ENCODE results near the gene CCDC178.
"Not testable (repeated sequence)": the region's sequence is repeated elsewhere in the genome, so short reads cannot be mapped to it uniquely, and the experiment has no call there.

The CCDC178 gene

GRCh38 chr18:33355263-33355662, 85.3 kb downstream of the CCDC178 start:
- no peak for DNase-seq (ENCODE audit: low read depth)

DNA sequence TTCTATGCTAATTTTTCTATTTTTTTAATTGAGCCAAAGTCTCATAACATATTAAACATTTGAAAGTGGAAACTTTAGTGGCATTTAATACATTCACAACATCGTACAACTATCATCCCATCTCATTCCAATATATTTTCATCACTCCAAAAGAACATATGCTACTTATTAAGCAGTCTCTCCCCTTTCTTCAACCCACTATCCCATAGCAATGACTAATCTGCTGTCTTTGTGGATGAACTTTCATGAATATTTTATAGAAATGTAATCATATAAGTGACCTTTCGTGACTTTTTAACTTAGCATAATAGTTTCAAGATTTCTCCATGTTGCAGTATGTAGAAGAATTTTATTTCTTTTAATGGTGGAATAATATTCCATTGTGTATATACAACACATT, 90.3 kb downstream of the CCDC178 start:
- no peak for DNase-seq (ENCODE audit: low read depth)

GRCh38 chr18:33339733-33340132, 100.8 kb downstream of the CCDC178 start:
- DNase-seq (ENCODE audit: low read depth) = not testable (repeated sequence)

DNA sequence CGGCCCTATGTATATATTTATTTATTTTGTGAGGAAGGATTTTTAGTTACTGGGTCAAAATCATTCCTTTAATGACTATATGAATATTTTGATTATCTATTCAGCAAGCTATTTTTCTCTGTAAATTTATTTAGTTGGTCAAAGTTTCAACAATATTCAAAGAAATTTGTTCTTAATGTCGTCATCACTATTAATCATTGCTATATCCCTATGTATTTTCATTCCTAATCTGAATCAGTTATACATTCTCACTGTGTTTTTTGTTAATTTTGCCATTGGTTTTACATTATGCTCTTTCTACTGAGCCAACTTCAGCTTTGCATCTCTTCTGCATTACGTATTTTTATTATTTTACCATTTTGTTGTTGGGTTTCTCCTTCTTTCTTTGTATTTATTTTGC, 105.7 kb downstream of the CCDC178 start:
- no peak for DNase-seq (ENCODE audit: low read depth)

DNA sequence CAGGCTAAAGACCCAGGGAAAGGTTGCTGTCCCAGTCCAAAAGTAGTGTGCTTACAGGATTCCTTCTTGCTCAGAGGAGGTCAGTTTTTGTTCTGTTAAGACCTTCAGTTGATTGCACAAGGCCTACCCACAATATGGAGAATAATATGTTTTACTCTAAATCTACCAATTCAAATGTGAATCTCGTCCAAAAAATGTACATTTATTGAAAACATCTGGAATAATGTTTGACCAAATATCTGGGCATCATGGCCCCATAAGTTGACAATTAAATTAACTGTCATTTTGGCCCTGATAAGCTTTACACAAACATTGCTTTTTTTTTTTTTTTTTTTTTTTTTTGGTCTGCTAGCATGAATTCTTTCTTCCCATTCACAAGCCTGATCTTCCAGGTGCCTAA, 109.8 kb downstream of the CCDC178 start:
- DNase-seq (ENCODE audit: low read depth) = no peak

DNA sequence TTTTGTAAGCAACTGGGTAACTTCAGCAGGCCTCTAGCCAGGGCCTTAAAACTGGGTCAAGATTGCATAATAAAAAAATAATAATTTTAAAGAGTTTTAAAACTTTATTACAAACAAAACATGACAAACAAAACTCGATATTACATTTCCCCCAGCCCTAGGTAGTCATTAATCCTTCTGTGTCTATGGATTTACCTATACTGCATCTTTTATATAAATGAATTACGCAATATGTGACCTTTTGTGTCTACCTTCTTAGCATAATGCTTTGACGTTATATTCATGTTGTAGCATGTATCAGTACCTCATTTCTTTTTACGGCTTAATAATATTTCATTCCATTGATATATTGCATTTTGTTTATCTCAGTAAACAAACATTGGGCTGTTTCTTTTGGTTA, 113.5 kb downstream of the CCDC178 start:
- DNase-seq (ENCODE audit: low read depth) = no peak

DNA sequence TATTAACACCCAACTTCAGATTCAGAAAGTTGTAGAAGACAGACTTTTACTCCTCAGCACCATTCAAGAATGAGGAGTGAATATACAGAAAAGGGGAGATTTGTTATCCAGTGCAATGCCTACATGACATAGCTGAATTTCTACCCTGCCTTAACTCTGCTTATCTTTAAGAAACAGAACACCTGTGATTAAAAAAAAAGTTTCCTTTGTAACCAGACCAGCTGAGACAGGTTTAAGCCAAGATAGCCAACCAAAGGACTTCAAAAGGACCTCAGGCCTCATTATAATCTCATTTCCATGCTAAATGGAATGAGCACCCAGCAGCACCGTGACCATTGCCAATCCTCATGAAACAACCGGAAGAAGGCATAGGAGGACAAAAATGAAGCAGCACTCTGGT, 122.9 kb downstream of the CCDC178 start:
- DNase-seq (ENCODE audit: low read depth) = no peak

GRCh38 chr18:33316146-33316587, 124.4 kb downstream of the CCDC178 start:
- no peak for DNase-seq (ENCODE audit: low read depth)

- no peak for DNase-seq (ENCODE audit: low read depth)
Observed at GRCh38 chr18:33307520-33307919, 133.0 kb downstream of the CCDC178 start.

- DNase-seq (ENCODE audit: low read depth) = no peak
Observed at GRCh38 chr18:33304277-33304676, 136.2 kb downstream of the CCDC178 start.

DNA sequence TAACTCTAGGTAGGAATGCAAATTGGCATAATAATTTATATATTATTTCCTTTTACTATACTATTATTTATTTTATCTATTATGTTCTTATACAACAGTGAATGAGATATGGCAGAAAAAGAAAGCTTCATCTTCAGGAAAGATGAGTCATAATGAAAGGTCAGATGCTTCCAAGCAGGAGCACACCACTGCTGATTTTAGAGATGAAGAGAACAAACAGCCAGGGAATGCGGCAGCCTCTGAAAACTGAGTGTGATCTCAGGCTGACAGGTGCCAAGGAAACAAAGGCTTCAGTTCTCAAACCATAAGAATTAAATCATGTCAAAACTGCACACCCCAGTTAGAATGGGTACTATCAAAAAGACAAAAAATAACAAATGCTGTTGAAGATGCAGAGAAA, 149.0 kb downstream of the CCDC178 start:
- no peak for DNase-seq (ENCODE audit: low read depth)

- DNase-seq (ENCODE audit: low read depth) = no peak
Observed at GRCh38 chr18:33288082-33288716, 152.3 kb downstream of the CCDC178 start.

GRCh38 chr18:33282709-33283333, 157.7 kb downstream of the CCDC178 start:
- no peak for DNase-seq (ENCODE audit: low read depth)

DNA sequence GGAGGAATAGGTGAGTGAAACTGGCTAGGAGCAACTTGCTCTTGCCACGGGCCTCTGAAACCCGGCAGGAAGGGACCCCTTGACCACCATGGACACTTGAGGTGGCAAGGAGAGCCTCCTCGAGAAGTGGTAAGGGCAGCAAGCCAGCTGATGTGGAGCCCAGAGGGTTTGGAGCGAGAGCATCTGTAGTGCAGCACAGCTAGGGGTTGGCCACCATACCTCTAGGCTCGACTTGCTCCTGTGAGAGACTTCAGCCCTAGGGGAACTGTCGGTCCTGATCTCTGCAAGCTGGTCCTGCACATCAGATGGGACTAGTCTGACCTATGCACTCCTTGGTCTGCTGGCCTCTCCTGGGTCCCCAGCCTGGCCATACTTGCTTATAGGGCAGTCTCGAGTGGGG, 158.4 kb downstream of the CCDC178 start:
- no peak for DNase-seq (ENCODE audit: low read depth)

- DNase-seq (ENCODE audit: low read depth) = no peak
Observed at GRCh38 chr18:33277431-33277830, 163.1 kb downstream of the CCDC178 start.

- DNase-seq (ENCODE audit: low read depth) = no peak
Observed at GRCh38 chr18:33275843-33276242, 164.7 kb downstream of the CCDC178 start.

DNA sequence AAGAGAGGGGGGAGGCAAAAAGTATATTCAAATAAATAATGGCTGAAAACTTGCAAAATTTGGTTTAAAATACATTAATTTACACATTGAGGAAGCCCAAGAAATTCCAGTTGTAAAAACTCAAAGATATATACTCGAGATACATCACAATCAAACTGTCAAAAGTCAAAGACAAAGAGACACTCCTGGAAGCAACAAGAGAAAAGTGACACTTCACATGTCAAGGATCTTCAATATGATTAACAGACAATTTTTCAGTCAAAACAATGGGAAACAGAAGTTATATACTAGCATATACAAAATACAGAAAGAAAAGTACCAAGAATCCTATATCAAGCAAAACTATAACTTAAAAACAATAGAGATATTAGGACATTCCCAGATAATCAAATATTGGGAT, 170.2 kb downstream of the CCDC178 start:
- no peak for DNase-seq (ENCODE audit: low read depth)

- DNase-seq (ENCODE audit: low read depth) = no peak
Observed at GRCh38 chr18:33269223-33269622, 171.3 kb downstream of the CCDC178 start.

DNA sequence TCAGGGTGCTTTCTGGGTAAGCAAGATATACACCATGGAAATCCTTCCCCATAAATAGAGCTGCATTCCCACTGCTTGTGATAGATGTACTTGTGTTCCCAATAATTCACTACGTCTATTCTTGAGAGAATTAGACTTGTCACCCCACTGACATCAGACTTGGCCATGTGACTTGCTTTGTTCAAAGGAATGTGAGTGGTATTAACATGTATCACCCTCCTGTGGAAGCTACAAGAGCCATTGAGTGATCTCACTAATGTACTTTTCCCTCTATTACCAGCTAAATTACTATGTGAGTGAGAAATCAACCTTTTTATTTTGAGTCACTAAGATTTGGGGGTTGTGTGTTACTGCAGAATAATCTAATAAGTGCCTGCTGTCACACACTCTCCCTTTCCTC, 176.0 kb downstream of the CCDC178 start:
- peak; percentile 0 for DNase-seq (ENCODE audit: low read depth)

DNA sequence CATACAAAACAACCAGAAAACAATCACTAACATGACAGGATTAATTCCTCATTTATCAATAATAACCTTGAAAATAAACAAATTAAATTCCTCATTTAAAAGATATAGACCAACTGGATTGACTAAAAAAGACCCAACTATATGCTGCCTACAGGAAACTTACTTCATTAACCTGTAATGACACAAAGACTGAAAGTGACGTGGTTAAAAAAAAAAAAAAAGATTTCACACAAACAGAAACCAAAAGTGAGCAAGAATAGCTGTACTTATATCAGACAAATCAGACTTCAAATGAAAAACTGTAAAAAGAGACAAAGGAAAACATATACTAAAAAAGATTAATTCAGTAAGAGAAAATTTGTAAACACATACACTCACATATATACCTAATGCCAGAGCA, 201.2 kb downstream of the CCDC178 start:
- no peak for DNase-seq (ENCODE audit: low read depth)

DNA sequence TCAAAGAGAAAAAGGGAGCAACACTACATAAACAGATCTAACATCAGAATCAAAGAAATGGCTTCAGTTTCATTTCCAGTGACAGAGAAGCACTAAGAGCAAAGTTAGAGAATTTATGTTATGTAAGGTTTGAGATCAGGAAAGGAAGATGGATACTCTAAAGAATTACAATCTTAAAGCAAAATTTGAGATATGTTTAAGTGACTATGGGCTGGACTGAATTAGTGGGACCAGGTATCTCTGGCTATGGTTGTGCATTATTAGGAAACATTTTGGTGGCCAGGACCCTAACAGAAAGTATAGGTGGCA, 208.2 kb downstream of the CCDC178 start:
- DNase-seq (ENCODE audit: low read depth) = no peak

DNA sequence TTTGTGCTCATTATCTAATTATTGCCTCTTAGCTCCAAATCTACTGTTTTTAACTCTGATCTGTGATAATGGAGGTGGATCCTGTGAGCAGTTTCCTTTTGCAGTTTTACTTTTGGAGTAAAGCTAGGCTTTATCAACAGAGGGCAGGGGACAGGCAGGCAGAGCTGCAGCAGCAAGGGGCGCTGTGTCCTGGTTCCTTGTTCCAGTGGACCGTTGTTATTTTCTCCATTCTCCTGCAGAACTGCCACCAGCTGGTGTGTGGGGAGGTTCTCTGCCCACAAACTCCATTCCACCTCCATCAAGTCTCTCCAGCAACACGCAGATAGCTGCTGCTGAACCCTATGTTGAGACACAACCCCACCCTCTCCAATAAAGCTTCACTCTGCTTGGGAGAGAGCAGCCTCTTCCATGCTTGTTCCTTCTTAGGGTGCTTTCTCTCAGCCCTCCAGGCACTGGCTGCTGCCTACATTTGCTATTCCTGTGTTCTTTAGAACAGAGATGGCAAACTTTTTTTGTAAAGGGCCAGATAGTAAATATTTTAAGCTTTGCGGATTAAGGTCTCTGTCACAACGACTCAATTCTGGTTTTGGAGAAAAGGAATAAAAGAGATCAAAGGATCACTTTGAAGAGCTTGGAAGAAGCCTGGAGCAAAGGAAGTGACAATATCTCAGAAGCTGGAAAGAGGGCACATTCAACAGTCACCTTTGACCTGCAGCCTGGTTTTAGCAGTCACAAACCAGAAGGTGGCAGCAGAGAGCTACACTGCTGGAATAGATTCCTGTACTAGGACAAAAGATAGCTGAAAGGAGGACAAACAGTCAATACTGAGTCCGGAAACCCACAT, 208.8 kb downstream of the CCDC178 start:
- peak; percentile 56 for DNase-seq (ENCODE audit: low read depth)

DNA sequence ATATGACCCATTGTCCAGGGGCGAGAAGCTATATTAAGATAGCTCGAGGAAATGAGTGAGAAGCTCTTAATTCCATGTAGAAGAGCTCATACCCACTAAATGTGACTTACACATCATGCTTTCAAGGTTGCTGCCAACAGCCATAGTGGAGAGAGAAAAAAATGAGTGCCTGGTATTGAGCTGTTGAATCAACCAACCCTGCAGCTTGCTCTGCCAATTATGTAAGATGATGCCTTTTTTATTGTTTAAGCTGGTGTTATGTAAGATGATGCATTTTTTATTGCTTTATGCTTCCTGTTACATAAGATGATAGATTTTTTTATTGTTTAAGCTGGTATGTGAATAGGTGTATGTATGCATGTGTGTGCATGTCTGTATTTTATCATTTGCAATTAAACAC, 228.2 kb downstream of the CCDC178 start:
- no peak for DNase-seq (ENCODE audit: low read depth)
